HCT116 (cell line): ENCODE results near the gene COL23A1. TPM values are rescaled to one million over a fixed set of nuclear protein-coding genes. Genes with fewer than 3 reads are reported as not detected.

Experiments
- ATAC-seq: fragments of 200-7000 bp; cut with Tn5 transposase; 2 replicates; pipeline ENCODE4 v1.9.1; 2020; ENCODE audit warnings: mild to moderate bottlenecking, moderate library complexity
- BruUV-seq: library from RNA; stranded (reverse); fragments of 400-500 nt; replicated peaks from 2 replicates; lab custom pipeline; 2021; lab: Mats Ljungman, UMichigan
- CTCF ChIA-PET: fragments of 300-600 bp; sonication (Branson Sonifier 250); formaldehyde crosslinking; loops from one replicate; lab custom pipeline; 2021; ENCODE audit warnings: antibody characterized with exemption; lab: Charles Lee
- POLR2A ChIA-PET: fragments of 300-600, 350-600 bp; sonication (Branson Sonifier 250); formaldehyde crosslinking; loops from one replicate; lab custom pipeline; 2021; ENCODE audit warnings: antibody characterized with exemption; lab: Charles Lee
- RAD21 ChIA-PET, 2 experiments: fragments of 300-600 bp; sonication (Branson Sonifier 250); formaldehyde crosslinking; loops; one replicate each; lab custom pipeline; 2023; ENCODE audit warnings: low total read pairs in 2 of 2; ENCODE audit not compliant: uncharacterized antibody in 2 of 2, unreplicated experiment in 2 of 2, low non-redundant PET in 1 of 2; lab: Charles Lee
- DNase-seq: peaks from one replicate; pipeline ENCODE4 v3.0.0-alpha.2; 2010; ENCODE audit warnings: low read depth, low spot score
- H2AFZ ChIP-seq: fragments of 200-600 bp; shearing (Covaris generic), sonication (generic); 2 replicates; pipeline ENCODE4 v1.6.1; 2017; ENCODE audit warnings: low read depth, mixed run types, mixed read lengths, antibody characterized with exemption, low read length; ENCODE audit not compliant: poor library complexity, severe bottlenecking
- H3K27ac ChIP-seq: 2 replicates; pipeline ENCODE4 v1.5.1; 2012; ENCODE audit warnings: low read depth, low read length
- H3K27me3 ChIP-seq: fragments of 200-600 bp; sonication (generic); 2 replicates; pipeline ENCODE4 v1.6.1; 2016; ENCODE audit warnings: mixed run types, low read length, mixed read lengths; ENCODE audit not compliant: insufficient read depth
- H3K36me3 ChIP-seq, 2 experiments: fragments of 200-500 bp in 1 of 2; fragments of 200-600 bp in 1 of 2; sonication (Bioruptor generic) in 1 of 2; sonication (generic) in 1 of 2; 2 replicates each; pipeline versions ENCODE4 v1.5.1 to v1.6.1; 2014 to 2016; ENCODE audit warnings: low read length in 2 of 2, inconsistent platforms in 1 of 2, mixed read lengths in 1 of 2, mixed run types in 1 of 2; ENCODE audit not compliant: insufficient read depth in 2 of 2, control insufficient read depth in 1 of 2
- H3K4me1 ChIP-seq, 2 experiments: fragments of 200-600 bp in 1 of 2; sonication (generic) in 1 of 2; 2 replicates each; pipeline versions ENCODE4 v1.5.1 to v1.6.1; 2012 to 2017; ENCODE audit warnings: low read length in 2 of 2, inconsistent platforms in 1 of 2, mild to moderate bottlenecking in 1 of 2, mixed read lengths in 1 of 2, mixed run types in 1 of 2, moderate library complexity in 1 of 2; ENCODE audit not compliant: insufficient read depth in 2 of 2, control insufficient read depth in 1 of 2
- H3K4me2 ChIP-seq: fragments of 200-600 bp; sonication (generic); 2 replicates; pipeline ENCODE4 v1.6.1; 2017; ENCODE audit warnings: mixed run types, low read length, mixed read lengths
- H3K4me3 ChIP-seq, 2 experiments: fragments of 200-600 bp in 1 of 2; sonication (generic) in 1 of 2; replicated peaks in 1 of 2; 2 replicates each; pipeline ENCODE4 v1.5.1; 2011 to 2016; ENCODE audit warnings: low read length in 2 of 2, control low read depth in 1 of 2, low read depth in 1 of 2, mild to moderate bottlenecking in 1 of 2, mixed read lengths in 1 of 2, mixed run types in 1 of 2
- H3K79me2 ChIP-seq: fragments of 200-600 bp; sonication (generic); 2 replicates; pipeline ENCODE4 v1.6.1; 2017; ENCODE audit warnings: mild to moderate bottlenecking, mixed run types, low read length, moderate library complexity, mixed read lengths; ENCODE audit not compliant: insufficient read depth
- H3K9ac ChIP-seq: fragments of 200-600 bp; sonication (generic); 2 replicates; pipeline ENCODE4 v1.6.1; 2016; ENCODE audit warnings: low read length, mixed read lengths
- H3K9me2 ChIP-seq: fragments of 200-600 bp; sonication (generic), shearing (Covaris generic); 2 replicates; pipeline ENCODE4 v1.6.1; 2017; ENCODE audit warnings: mixed run types, mild to moderate bottlenecking, moderate library complexity; ENCODE audit not compliant: insufficient read depth
- H3K9me3 ChIP-seq, 2 experiments: fragments of 200-500 bp in 1 of 2; fragments of 200-600 bp in 1 of 2; sonication (Bioruptor generic) in 1 of 2; sonication (generic) in 1 of 2; 2 replicates each; pipeline ENCODE4 v1.6.1; 2014 to 2017; ENCODE audit warnings: low read length in 2 of 2, mixed read lengths in 2 of 2, inconsistent platforms in 1 of 2, low read depth in 1 of 2, mild to moderate bottlenecking in 1 of 2, mixed run types in 1 of 2, moderate library complexity in 1 of 2; ENCODE audit not compliant: control insufficient read depth in 1 of 2, insufficient read depth in 1 of 2
- H4K20me1 ChIP-seq: fragments of 200-600 bp; sonication (generic), shearing (Covaris generic); 2 replicates; pipeline ENCODE4 v1.6.1; 2017; ENCODE audit warnings: mixed run types, mild to moderate bottlenecking, moderate library complexity; ENCODE audit not compliant: insufficient read depth
- CEBPB ChIP-seq: IDR thresholded peaks from 2 replicates; pipeline ENCODE4 v1.6.1; 2012; ENCODE audit warnings: low read depth
- ELF1 ChIP-seq: IDR thresholded peaks from 2 replicates; pipeline ENCODE4 v1.6.1; 2012; ENCODE audit warnings: low read depth, borderline replicate concordance
- EZH2 ChIP-seq: fragments of 200-600 bp; sonication (generic); IDR thresholded peaks from 2 replicates; pipeline ENCODE4 v1.6.1; 2017; ENCODE audit warnings: antibody characterized with exemption, mixed run types
- EZH2phosphoT487 ChIP-seq: fragments of 200-600 bp; IDR thresholded peaks from 2 replicates; pipeline ENCODE4 v1.6.1; 2018; ENCODE audit warnings: antibody characterized with exemption, borderline replicate concordance
- FOSL1 ChIP-seq: IDR thresholded peaks from 2 replicates; pipeline ENCODE4 v1.6.1; 2012; ENCODE audit warnings: low read depth
- JUND ChIP-seq: IDR thresholded peaks from 2 replicates; pipeline ENCODE4 v1.6.1; 2012
- MAX ChIP-seq: IDR thresholded peaks from 2 replicates; pipeline ENCODE4 v1.6.1; 2012
- POLR2A ChIP-seq: IDR thresholded peaks from 2 replicates; pipeline ENCODE4 v1.7.0; 2011; ENCODE audit warnings: borderline replicate concordance; ENCODE audit not compliant: insufficient read depth, insufficient read length; ENCODE audit errors: extremely low read depth
- POLR2AphosphoS5 ChIP-seq: IDR thresholded peaks from 2 replicates; pipeline ENCODE4 v1.6.1; 2011; ENCODE audit warnings: mild to moderate bottlenecking, low read depth, low read length, moderate library complexity
- RAD21 ChIP-seq: IDR thresholded peaks from 2 replicates; pipeline ENCODE4 v1.6.1; 2012; ENCODE audit warnings: low read depth, mild to moderate bottlenecking
- REST ChIP-seq: IDR thresholded peaks from 2 replicates; pipeline ENCODE4 v1.6.1; 2012; ENCODE audit warnings: low read depth
- SIN3A ChIP-seq: IDR thresholded peaks from 2 replicates; pipeline ENCODE4 v1.6.1; 2012; ENCODE audit warnings: low read depth
- SP1 ChIP-seq: IDR thresholded peaks from 2 replicates; pipeline ENCODE4 v1.6.1; 2012; ENCODE audit warnings: low read depth
- SRF ChIP-seq: IDR thresholded peaks from 2 replicates; pipeline ENCODE4 v1.6.1; 2012; ENCODE audit warnings: low read depth
- YY1 ChIP-seq: IDR thresholded peaks from 2 replicates; pipeline ENCODE4 v1.6.1; 2011; ENCODE audit warnings: low read length, low read depth, moderate library complexity, mild to moderate bottlenecking; ENCODE audit not compliant: insufficient replicate concordance; ENCODE audit errors: extremely low read depth
- ZFX ChIP-seq: fragments of 450-650 bp; IDR thresholded peaks from 2 replicates; pipeline ENCODE4 v1.6.1; 2017
- ZNF274 ChIP-seq: fragments of 200-500 bp; sonication (Bioruptor generic); IDR thresholded peaks from 2 replicates; pipeline ENCODE4 v1.6.1; 2014; ENCODE audit warnings: mild to moderate bottlenecking, low read depth, low read length, inconsistent platforms
- intact Hi-C: fragments of 100-400 bp; cut with micrococcal nuclease; formaldehyde crosslinking; loops from 2 replicates; pipeline ENCODE4 v1.10.0; 2022
- total RNA-seq: library from RNA; stranded (reverse); gene quantifications from one replicate; pipeline ENCODE4 v1.2.1, GENCODE V29; 2021; ENCODE audit not compliant: unreplicated experiment
- TF ChIP-seq, protein P1 (sequence below), 3 experiments: fragments of 200-600 bp in 1 of 3; sonication (generic) in 1 of 3; IDR thresholded peaks in 2 of 3; conservative IDR thresholded peaks in 1 of 3; 2 replicates each; pipeline ENCODE4 v1.5.1; 2012 to 2017; ENCODE audit warnings: low read depth in 2 of 3, low read length in 2 of 3, antibody characterized with exemption in 1 of 3, borderline replicate concordance in 1 of 3, control low read depth in 1 of 3, mild to moderate bottlenecking in 1 of 3, mixed read lengths in 1 of 3, mixed run types in 1 of 3, moderate library complexity in 1 of 3; ENCODE audit not compliant: insufficient read depth in 1 of 3
- TF ChIP-seq, protein P2 (sequence below): IDR thresholded peaks from 2 replicates; pipeline ENCODE4 v1.6.1; 2011; ENCODE audit warnings: mild to moderate bottlenecking, low read length, moderate library complexity; ENCODE audit not compliant: insufficient replicate concordance; ENCODE audit errors: extremely low read depth

Gene COL23A1
- total RNA-seq, 1 experiment from 2014 or later, result not detected

DNA sequence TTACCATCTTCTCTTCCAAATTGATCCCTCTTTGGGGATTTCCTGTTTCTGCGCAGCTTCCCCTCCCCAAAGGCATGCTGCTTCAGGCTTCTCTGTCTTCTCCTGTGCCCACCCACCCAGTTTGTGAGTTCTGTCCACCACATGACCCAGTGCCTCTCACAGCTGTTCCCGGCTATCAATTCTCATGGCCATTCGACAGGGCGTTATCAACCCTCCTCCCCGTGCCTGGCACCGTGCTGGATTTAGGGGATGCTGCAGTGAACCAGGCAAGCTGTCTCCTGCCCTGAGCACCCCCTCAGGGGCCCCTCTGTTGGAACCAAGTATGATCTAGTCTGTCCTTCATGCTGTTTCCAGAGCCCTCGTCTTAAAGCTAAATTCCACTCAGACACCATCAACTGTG is 38.7 kb downstream of the COL23A1 start:
- CTCF ChIA-PET, result interaction anchor here (1.9 to 2.5 kb wide), 2 partner anchors 90 to 271 kb away, joined by 11 read pairs; no protein-coding TSS in a partner anchor
- H3K27ac ChIP-seq, result no peak overlapping the region
- RAD21 ChIA-PET, result no interaction called here
- H3K4me3 ChIP-seq, result no peak overlapping the region
- no peaks in the 10 kb centered on the region for H3K4me1 ChIP-seq
- H3K27me3 ChIP-seq, result no peaks in the 10 kb centered on the region
- no peaks in the 10 kb centered on the region for H3K9me2 ChIP-seq
- TF ChIP-seq RAD21 (no peak), FOSL1 (no peak), ELF1 (no peak), CEBPB (no peak), SRF (no peak), YY1 (no peak), EZH2 (no peak), POLR2AphosphoS5 (no peak), JUND (no peak), SIN3A (no peak), REST (no peak), ZNF274 (no peak), ZFX (no peak), SP1 (no peak), EZH2phosphoT487 (no peak), POLR2A (no peak), MAX (no peak)
- TF ChIP-seq, protein P1, sequence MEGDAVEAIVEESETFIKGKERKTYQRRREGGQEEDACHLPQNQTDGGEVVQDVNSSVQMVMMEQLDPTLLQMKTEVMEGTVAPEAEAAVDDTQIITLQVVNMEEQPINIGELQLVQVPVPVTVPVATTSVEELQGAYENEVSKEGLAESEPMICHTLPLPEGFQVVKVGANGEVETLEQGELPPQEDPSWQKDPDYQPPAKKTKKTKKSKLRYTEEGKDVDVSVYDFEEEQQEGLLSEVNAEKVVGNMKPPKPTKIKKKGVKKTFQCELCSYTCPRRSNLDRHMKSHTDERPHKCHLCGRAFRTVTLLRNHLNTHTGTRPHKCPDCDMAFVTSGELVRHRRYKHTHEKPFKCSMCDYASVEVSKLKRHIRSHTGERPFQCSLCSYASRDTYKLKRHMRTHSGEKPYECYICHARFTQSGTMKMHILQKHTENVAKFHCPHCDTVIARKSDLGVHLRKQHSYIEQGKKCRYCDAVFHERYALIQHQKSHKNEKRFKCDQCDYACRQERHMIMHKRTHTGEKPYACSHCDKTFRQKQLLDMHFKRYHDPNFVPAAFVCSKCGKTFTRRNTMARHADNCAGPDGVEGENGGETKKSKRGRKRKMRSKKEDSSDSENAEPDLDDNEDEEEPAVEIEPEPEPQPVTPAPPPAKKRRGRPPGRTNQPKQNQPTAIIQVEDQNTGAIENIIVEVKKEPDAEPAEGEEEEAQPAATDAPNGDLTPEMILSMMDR (IDR thresholded peaks at IDR 0.05 in 2 of 3, conservative IDR thresholded peaks at IDR 0.05 in 1 of 3; ENCODE audit: borderline replicate concordance in 1 of 3, insufficient read depth in 1 of 3, low read depth in 2 of 3, low read length in 2 of 3), result no peak
- TF ChIP-seq, protein P2, sequence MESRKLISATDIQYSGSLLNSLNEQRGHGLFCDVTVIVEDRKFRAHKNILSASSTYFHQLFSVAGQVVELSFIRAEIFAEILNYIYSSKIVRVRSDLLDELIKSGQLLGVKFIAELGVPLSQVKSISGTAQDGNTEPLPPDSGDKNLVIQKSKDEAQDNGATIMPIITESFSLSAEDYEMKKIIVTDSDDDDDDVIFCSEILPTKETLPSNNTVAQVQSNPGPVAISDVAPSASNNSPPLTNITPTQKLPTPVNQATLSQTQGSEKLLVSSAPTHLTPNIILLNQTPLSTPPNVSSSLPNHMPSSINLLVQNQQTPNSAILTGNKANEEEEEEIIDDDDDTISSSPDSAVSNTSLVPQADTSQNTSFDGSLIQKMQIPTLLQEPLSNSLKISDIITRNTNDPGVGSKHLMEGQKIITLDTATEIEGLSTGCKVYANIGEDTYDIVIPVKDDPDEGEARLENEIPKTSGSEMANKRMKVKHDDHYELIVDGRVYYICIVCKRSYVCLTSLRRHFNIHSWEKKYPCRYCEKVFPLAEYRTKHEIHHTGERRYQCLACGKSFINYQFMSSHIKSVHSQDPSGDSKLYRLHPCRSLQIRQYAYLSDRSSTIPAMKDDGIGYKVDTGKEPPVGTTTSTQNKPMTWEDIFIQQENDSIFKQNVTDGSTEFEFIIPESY, result no peak
- no peaks in the 10 kb centered on the region for H3K79me2 ChIP-seq
- H4K20me1 ChIP-seq, result no peaks in the 10 kb centered on the region
- H3K36me3 ChIP-seq, result no peaks in the 10 kb centered on the region
- ATAC-seq (peak; percentile 32; the same call in 1 of the 2 replicates), DNase-seq (no peak)
- no TSS peak for BruUV-seq
- no peak overlapping the region for H2AFZ ChIP-seq
- no peak overlapping the region for H3K4me2 ChIP-seq
- H3K9ac ChIP-seq, result no peak overlapping the region
- no peaks in the 10 kb centered on the region for H3K9me3 ChIP-seq
- intact Hi-C loops, result loop anchor here (1.0 to 5.0 kb wide), 3 partner anchors 91 to 314 kb away; no protein-coding TSS in a partner anchor
- POLR2A ChIA-PET, result no interaction called here
